HepG2 (cell line): ENCODE data around the gene B3GALNT2.

ENCODE experiments used
- CENPT ChIP-seq: sonication (generic); formaldehyde crosslinking; IDR thresholded peaks from 2 replicates; pipeline ENCODE4 v1.8.0; 2022; ENCODE audit warnings: low read depth, mild to moderate bottlenecking, moderate library complexity, missing genetic modification reagents
- ETV6 ChIP-seq: sonication (generic); formaldehyde crosslinking; conservative IDR thresholded peaks from 2 replicates; pipeline ENCODE4 v1.4.0; 2020; ENCODE audit warnings: missing genetic modification reagents
- HHEX ChIP-seq: IDR thresholded peaks from 2 replicates; pipeline ENCODE4 v1.6.1; 2016; ENCODE audit warnings: control low read depth

DNA sequence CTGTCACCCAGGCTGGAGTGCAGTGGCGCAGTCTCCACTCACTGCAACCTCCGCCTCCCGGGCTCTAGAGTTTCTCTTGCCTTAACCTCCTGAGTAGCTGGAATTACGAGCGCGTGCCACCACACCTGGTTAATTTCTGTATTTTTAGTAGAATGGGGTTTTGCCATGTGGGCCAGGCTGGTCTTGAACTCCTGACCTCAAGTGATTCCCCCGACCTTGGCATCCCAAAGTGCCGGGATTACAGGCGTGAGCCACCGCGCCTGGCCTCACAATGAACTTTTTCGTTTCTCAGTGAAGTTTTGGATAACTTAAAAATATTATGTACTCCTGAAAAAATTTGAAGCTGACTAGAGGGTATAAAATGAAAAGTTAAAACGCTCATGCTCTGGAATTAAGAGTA is 77.6 kb downstream of the B3GALNT2 start:
- TF ChIP-seq ETV6 (CRISPR knock-in tag) (no peak), HHEX (no peak), CENPT (CRISPR knock-in tag) (no peak)
